GM10266 (cell line): ENCODE data around the gene DIPK1A.

Experiments used
- DNase-seq: peaks from one replicate; pipeline ENCODE4 v3.0.0; 2012; ENCODE audit errors: extremely low spot score
- TF ChIP-seq, protein P1 (sequence below): IDR thresholded peaks from 2 replicates; pipeline ENCODE4 v1.5.1; 2012; ENCODE audit warnings: mild to moderate bottlenecking, low read depth; ENCODE audit not compliant: control insufficient read depth, insufficient read depth; ENCODE audit errors: missing control alignments

The DIPK1A gene

DNA sequence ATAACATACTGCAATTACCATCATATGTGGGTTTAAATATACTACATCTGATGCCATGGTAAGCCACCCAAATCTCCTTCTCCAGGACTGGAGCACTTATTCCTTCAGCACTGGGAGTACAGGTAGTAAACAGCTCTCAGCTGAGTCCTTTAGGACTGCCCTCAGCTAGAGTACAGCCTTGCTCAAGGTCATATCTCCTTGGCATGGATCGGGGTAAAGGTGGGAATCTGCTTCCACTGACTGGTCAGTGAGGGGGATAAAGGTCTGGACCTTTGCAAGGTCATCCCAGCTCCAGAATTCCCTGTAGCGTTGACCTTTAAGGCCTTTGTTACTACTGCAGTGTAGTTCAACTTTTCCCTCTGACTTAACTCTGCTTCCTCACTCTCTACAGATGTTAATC, 90.7 kb downstream of the DIPK1A start:
- no peak for DNase-seq
- TF ChIP-seq, protein P1, sequence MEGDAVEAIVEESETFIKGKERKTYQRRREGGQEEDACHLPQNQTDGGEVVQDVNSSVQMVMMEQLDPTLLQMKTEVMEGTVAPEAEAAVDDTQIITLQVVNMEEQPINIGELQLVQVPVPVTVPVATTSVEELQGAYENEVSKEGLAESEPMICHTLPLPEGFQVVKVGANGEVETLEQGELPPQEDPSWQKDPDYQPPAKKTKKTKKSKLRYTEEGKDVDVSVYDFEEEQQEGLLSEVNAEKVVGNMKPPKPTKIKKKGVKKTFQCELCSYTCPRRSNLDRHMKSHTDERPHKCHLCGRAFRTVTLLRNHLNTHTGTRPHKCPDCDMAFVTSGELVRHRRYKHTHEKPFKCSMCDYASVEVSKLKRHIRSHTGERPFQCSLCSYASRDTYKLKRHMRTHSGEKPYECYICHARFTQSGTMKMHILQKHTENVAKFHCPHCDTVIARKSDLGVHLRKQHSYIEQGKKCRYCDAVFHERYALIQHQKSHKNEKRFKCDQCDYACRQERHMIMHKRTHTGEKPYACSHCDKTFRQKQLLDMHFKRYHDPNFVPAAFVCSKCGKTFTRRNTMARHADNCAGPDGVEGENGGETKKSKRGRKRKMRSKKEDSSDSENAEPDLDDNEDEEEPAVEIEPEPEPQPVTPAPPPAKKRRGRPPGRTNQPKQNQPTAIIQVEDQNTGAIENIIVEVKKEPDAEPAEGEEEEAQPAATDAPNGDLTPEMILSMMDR = no peak

DNA sequence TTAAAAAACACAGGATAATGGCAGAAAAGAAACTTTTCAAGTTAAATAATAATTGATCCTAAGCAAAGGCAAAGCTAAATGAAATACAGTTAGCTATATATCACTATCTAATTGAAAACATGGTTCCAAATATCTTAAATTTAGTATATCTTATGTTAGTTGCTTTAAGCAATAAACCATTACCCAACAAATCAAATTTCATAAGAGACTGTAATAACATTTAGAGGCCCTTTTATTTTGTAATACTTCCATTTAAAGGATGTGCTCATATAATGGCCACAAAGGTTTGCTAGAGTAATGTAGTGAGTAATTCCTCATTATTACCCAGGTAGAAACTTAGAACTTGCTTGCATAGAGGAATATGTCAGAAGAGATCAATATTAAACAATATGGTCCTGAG, 97.1 kb downstream of the DIPK1A start:
- TF ChIP-seq, protein P1 = no peak
- DNase-seq = no peak

DNA sequence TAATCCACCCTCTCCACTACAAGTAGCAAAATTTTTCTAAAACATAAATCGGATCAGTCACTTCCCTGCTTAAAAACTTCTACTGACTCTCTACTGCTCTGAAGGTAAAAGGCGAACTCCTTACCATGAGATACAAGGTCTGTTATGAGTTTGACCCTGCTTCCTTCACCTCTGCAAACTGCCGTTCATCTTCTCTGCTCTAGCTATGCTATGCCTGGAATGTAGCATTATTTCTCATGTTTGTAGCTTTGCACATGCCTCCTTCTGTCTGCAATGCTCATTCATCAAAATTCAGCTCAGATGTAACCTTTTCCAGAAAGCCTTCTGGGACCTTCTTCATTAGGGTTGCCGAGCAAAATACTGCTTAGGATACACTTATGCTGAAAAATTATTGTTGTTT, 98.7 kb downstream of the DIPK1A start:
- TF ChIP-seq, protein P1 = no peak
- no peak for DNase-seq

DNA sequence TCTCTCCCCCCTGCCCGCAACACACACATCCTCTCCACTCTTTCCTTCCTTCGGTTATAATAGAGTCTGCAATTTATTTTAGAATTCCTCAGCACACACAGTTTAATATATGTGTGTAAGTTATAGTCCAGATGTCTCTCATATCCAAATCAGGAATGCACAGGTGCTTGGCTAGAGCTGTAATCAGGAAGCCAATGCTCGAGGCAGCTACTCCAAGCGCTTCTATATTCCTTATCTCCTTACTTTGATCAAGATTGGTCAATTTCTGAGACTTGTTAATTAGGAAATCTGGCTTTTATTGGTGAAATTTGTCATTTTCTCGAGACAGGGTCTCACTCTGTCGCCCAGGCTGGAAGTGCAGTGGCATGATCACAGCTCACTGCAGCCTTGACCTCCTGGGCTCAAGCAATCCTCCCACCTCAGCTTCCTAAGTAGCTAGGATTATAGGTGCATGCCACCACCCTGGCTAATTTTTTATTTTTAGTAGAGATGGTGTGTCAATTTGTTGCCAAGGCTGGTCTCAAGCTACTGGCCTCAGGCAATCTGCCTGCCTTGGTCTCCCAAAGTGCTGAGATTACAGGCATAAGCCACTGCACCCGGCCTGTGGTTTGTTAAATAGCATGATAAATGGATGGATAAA, 101.7 kb downstream of the DIPK1A start:
- no peak for DNase-seq

DNA sequence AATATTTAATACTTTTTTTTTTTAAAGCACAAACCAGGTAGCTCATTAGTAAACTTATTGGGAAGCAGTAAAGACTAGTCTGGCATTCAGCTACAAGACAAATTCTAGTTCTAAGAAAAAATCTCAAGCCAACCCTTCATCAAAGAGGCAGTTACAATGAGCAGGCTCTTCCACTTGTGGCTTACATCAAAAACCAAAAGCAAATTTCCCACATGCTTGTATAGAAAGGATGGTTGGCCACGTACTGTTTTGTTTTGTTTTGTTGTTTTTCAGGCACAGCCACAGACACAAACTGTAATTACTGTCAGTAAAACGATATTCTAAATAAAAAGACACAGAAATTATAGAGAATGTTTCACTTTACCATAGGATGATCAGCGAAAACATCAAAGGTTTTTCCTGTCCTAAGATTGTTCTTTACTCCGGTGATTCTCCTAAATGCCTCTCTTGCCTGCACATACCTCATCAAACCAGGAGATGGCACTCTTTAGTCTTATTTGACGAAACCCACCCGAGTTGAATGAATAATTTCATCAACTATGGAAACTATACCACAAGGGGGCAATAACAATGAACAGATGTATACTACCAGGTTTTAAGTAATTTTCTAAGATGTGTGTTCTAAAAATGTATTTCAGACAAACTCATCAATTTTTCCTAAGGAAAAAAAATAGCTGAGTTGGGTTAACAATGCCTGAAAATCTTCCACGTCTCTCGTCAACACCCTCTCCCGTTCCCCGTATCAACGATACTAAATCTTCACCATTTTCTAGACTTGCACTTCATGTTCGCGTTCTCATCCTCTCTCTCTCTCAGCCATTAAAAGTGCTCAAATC, 102.5 kb downstream of the DIPK1A start:
- TF ChIP-seq, protein P1 = peak; percentile 95
- DNase-seq = peak; percentile 61

More for the DNA sequence above, 101.7 kb downstream of the DIPK1A start:
- TF ChIP-seq, protein P1 = no peak

DNA sequence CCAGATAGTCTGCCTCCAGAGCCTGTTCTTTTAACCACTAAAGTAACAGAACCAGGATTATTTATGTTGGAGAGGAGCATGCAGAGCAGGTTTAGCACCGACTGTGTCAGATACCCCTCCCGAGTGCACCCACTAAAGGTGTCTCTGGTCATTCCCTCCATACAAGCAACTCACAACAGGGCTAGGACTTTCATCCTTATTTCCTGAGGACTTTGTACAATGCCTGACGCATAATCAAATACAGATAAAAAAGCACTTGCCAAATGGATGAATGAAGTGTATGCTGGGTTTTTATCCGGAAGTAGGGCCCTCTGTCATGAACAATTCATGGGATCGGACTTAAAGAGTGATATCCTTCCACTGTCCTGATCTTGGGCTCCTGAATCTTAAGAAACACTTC, 103.4 kb downstream of the DIPK1A start:
- DNase-seq = no peak
- TF ChIP-seq, protein P1 = no peak

DNA sequence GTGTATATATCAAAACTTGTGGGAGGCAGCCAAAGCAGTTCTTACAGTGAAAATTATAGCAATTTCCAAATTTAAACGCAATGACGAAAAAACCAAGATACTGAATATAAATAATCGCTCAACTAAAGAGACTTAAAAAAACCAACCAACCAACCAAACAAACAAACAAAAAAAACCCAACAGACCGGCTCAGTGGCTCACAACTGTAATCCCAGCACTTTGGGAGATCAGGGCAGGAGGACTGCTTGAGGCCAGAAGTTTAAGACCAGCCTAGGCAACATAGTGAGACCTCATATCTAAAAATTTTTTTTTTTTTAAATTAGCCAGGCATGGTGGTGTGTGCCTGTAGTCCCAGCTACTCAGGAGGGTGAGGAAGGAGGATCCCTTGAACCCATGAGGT, 106.0 kb downstream of the DIPK1A start:
- DNase-seq = no peak
- TF ChIP-seq, protein P1 = no peak
